ENCODE results near the gene NAGS.
A peak's percentile ranks its signal among the peaks of the same experiment; 100 is the strongest.

Gene NAGS

DNA sequence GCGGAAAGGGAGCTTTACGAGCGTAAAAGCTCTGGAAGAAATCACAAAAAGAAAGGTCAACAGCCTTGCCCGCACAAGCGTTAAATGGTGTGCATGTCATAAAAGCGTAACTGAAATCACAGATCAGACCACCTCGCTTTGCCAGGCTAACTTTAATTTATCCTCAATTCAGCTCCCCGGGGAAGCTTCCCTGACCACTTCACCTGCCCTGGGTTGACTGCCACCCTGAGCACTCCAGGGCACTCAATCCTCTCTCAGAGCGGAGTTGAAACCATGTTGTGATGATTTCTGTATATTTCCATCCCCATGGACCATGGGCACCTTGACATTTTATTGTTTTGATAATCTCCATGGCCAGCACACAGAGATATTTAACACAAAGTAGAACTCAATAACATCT lies 16.1 kb upstream of the NAGS start:
- no peaks in the 10 kb centered on the region for H3K9me3 ChIP-seq (replicated peaks; ENCODE audit: insufficient read depth, low read length)
- no peak overlapping the region for H3K4me3 ChIP-seq (ENCODE audit: low read length)
- DNase-seq = no peak
- H3K79me2 ChIP-seq (ENCODE audit: low read length) = no peaks in the 10 kb centered on the region
- no peaks in the 10 kb centered on the region for H3F3A ChIP-seq (ENCODE audit: insufficient read depth, low read length)
- H3K4me1 ChIP-seq (ENCODE audit: low read length) = peaks cover 13% of the 10 kb centered on the region
- H3K27ac ChIP-seq (ENCODE audit: low read length) = no peak overlapping the region
- no peak overlapping the region for H3K9ac ChIP-seq (ENCODE audit: low read length)
- no peaks in the 10 kb centered on the region for H3K36me3 ChIP-seq (replicated peaks; ENCODE audit: insufficient read depth, low read length)
- TF ChIP-seq EZH2 (optimal IDR thresholded peaks at IDR 0.05; ENCODE audit: low read depth, low read length) = no peak
- TF ChIP-seq CTCF (IDR thresholded peaks at IDR 0.05; ENCODE audit: low read length) = no peak
- no peak for TF ChIP-seq EZH2phosphoT487 (IDR thresholded peaks at IDR 0.05; ENCODE audit: low read length)
- H3K4me2 ChIP-seq (ENCODE audit: low read depth, low read length) = no peak overlapping the region
- H3K9me2 ChIP-seq (replicated peaks; ENCODE audit: insufficient read depth, low read length) = no peaks in the 10 kb centered on the region
- H2AFZ ChIP-seq (ENCODE audit: low read length) = no peak overlapping the region
- H3K27me3 ChIP-seq (replicated peaks; ENCODE audit: insufficient read depth, low read length) = no peaks in the 10 kb centered on the region
- no peaks in the 10 kb centered on the region for H4K20me1 ChIP-seq (ENCODE audit: insufficient read depth, low read length)

DNA sequence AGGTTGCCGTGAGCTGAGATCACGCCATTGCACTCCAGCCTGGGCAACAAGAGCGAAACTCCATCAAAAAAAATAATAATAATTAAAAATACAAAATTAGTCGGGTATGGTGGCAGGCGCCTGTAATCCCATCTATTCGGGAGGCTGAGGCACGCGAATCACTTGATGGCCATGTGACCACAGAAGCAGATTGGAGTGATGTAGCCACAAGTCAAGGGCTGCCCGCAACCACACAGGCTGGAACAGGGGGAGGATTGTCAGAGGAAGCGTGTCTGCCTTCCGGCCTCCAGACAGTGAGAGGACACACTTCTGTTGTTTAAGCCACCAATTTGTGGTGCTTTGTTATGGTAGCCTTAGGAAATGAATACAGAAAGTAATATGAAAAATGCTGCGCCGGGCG lies 11.8 kb upstream of the NAGS start:
- no peak overlapping the region for H3K9ac ChIP-seq (ENCODE audit: low read length)
- no peaks in the 10 kb centered on the region for H3K36me3 ChIP-seq (replicated peaks; ENCODE audit: insufficient read depth, low read length)
- H3K4me3 ChIP-seq (ENCODE audit: low read length) = no peak overlapping the region
- H3F3A ChIP-seq (ENCODE audit: insufficient read depth, low read length) = no peaks in the 10 kb centered on the region
- no peaks in the 10 kb centered on the region for H4K20me1 ChIP-seq (ENCODE audit: insufficient read depth, low read length)
- H3K9me3 ChIP-seq (replicated peaks; ENCODE audit: insufficient read depth, low read length) = no peaks in the 10 kb centered on the region
- H2AFZ ChIP-seq (ENCODE audit: low read length) = no peak overlapping the region
- H3K27me3 ChIP-seq (replicated peaks; ENCODE audit: insufficient read depth, low read length) = no peaks in the 10 kb centered on the region
- DNase-seq = no peak
- peaks cover 4% of the 10 kb centered on the region; the same call in 1 of the 2 replicates for H3K4me1 ChIP-seq (ENCODE audit: low read length)
- TF ChIP-seq EZH2phosphoT487 (IDR thresholded peaks at IDR 0.05; ENCODE audit: low read length) (no peak), EZH2 (optimal IDR thresholded peaks at IDR 0.05; ENCODE audit: low read depth, low read length) (no peak), CTCF (IDR thresholded peaks at IDR 0.05; ENCODE audit: low read length) (no peak)
- H3K79me2 ChIP-seq (ENCODE audit: low read length) = no peaks in the 10 kb centered on the region
- H3K27ac ChIP-seq (ENCODE audit: low read length) = no peak overlapping the region
- H3K4me2 ChIP-seq (ENCODE audit: low read depth, low read length) = no peak overlapping the region
- H3K9me2 ChIP-seq (replicated peaks; ENCODE audit: insufficient read depth, low read length) = no peaks in the 10 kb centered on the region

DNA sequence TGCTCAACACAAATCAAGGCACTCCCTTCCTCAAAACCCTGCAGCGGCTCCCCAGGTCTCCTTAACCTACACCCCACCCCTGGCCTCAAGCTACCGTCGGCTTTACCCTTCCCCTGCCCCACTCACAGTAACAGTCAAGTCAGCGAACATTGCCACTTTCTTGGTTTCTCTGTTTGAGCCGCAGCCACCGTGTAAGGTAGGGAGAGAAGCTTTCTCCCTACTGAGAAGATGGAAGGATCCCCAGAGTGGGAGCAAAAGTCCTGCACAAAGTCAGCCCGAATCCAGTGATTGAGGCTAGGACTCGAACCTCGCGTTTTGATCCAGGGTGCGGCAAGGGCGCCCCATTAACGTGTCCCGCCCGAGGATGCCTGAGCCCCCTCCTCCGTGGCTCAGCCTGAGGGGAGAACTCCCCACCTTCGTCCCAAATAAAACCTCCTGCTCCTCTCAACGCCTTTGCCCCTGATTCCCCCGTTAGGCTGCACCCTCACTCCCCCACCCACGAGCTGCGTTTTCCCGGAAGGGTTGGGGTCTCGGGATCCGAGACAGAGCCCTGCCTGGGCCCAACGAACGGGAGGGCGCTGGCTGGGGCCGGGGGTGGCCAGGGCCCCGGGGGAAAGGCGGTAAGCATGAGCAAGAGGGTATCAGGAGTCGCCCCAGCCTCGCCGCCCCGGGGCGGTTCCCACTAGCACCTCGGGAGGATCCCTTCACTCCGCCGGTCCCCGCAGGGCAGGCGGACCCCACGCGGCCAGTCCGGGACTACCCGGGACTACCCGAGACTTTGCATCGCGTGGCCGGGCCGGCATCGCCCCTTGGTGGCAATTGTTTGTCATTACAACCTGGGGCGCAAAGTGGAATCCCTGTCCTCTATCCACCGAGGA lies 9.9 kb upstream of the NAGS start:
- no peaks in the 10 kb centered on the region for H3K27me3 ChIP-seq (replicated peaks; ENCODE audit: insufficient read depth, low read length)
- H3K36me3 ChIP-seq (replicated peaks; ENCODE audit: insufficient read depth, low read length) = no peaks in the 10 kb centered on the region
- H3F3A ChIP-seq (ENCODE audit: insufficient read depth, low read length) = no peaks in the 10 kb centered on the region
- H4K20me1 ChIP-seq (ENCODE audit: insufficient read depth, low read length) = no peaks in the 10 kb centered on the region
- H3K9me2 ChIP-seq (replicated peaks; ENCODE audit: insufficient read depth, low read length) = no peaks in the 10 kb centered on the region
- peak overlapping the region; percentile 86 for H2AFZ ChIP-seq (ENCODE audit: low read length)
- peak; percentile 88 for TF ChIP-seq CTCF (IDR thresholded peaks at IDR 0.05; ENCODE audit: low read length)
- no peak for TF ChIP-seq EZH2phosphoT487 (IDR thresholded peaks at IDR 0.05; ENCODE audit: low read length)
- H3K27ac ChIP-seq (ENCODE audit: low read length) = no peak overlapping the region
- H3K9me3 ChIP-seq (replicated peaks; ENCODE audit: insufficient read depth, low read length) = no peaks in the 10 kb centered on the region
- H3K4me2 ChIP-seq (ENCODE audit: low read depth, low read length) = peak overlapping the region; percentile 94
- peak overlapping the region; percentile 31; the same call in 1 of the 2 replicates for H3K9ac ChIP-seq (ENCODE audit: low read length)
- peak; percentile 57 for DNase-seq
- no peaks in the 10 kb centered on the region for H3K79me2 ChIP-seq (ENCODE audit: low read length)
- H3K4me1 ChIP-seq (ENCODE audit: low read length) = peaks cover 4% of the 10 kb centered on the region; the same call in 1 of the 2 replicates
- peak overlapping the region; percentile 56 for H3K4me3 ChIP-seq (ENCODE audit: low read length)

Measured in MM.1S (cell line).